Trophoblast cell (in vitro differentiated cells and primary cell): ENCODE results near the gene DCAF15.

Source experiments
- DNase-seq, 2 donors: peaks; one replicate each; pipeline ENCODE4 v3.0.0-alpha.2; 2016
- H2AFZ ChIP-seq: 2 replicates; pipeline ENCODE4 v1.6.1; 2013; ENCODE audit warnings: low read length, moderate library complexity, mild to moderate bottlenecking; ENCODE audit not compliant: insufficient read depth, poor library complexity
- H2AK5ac ChIP-seq: 2 replicates; pipeline ENCODE4 v1.6.1; 2013; ENCODE audit warnings: mild to moderate bottlenecking, low read length
- H2BK120ac ChIP-seq: 2 replicates; pipeline ENCODE4 v1.6.1; 2013; ENCODE audit warnings: low read length, mild to moderate bottlenecking, moderate library complexity; ENCODE audit not compliant: insufficient read depth, poor library complexity
- H2BK12ac ChIP-seq: 2 replicates; pipeline ENCODE4 v1.6.1; 2013; ENCODE audit warnings: mild to moderate bottlenecking, low read length, moderate library complexity
- H2BK5ac ChIP-seq: 2 replicates; pipeline ENCODE4 v1.6.1; 2013; ENCODE audit warnings: low read length, low read depth, moderate library complexity, mild to moderate bottlenecking; ENCODE audit not compliant: poor library complexity
- H3K14ac ChIP-seq: 2 replicates; pipeline ENCODE4 v1.6.1; 2013; ENCODE audit warnings: mild to moderate bottlenecking, low read length
- H3K18ac ChIP-seq: 2 replicates; pipeline ENCODE4 v1.6.1; 2013; ENCODE audit warnings: mild to moderate bottlenecking, low read length
- H3K23ac ChIP-seq: 2 replicates; pipeline ENCODE4 v1.6.1; 2013; ENCODE audit warnings: low read length
- H3K27ac ChIP-seq: 2 replicates; pipeline ENCODE4 v1.5.1; 2013; ENCODE audit warnings: low read depth, mild to moderate bottlenecking, inconsistent platforms, low read length, moderate library complexity
- H3K27me3 ChIP-seq: 2 replicates; pipeline ENCODE4 v1.6.1; 2013; ENCODE audit warnings: inconsistent platforms, mild to moderate bottlenecking, low read length, moderate library complexity; ENCODE audit not compliant: insufficient read depth
- H3K36me3 ChIP-seq, 2 experiments: 1 replicate in 1 of 2; 2 replicates in 1 of 2; pipeline ENCODE4 v1.6.1; 2013; ENCODE audit warnings: low read length in 2 of 2, mild to moderate bottlenecking in 2 of 2, moderate library complexity in 1 of 2; ENCODE audit not compliant: insufficient read depth in 2 of 2, control insufficient read depth in 1 of 2
- H3K4ac ChIP-seq: 2 replicates; pipeline ENCODE4 v1.6.1; 2013; ENCODE audit warnings: low read depth, mild to moderate bottlenecking, low read length, moderate library complexity
- H3K4me1 ChIP-seq, 2 experiments: 1 replicate in 1 of 2; 2 replicates in 1 of 2; pipeline ENCODE4 v1.6.1; 2013; ENCODE audit warnings: low read length in 2 of 2, mild to moderate bottlenecking in 2 of 2, moderate library complexity in 1 of 2; ENCODE audit not compliant: insufficient read depth in 2 of 2, control insufficient read depth in 1 of 2
- H3K4me2 ChIP-seq: 2 replicates; pipeline ENCODE4 v1.6.1; 2013; ENCODE audit warnings: inconsistent platforms, mild to moderate bottlenecking, low read length, moderate library complexity
- H3K4me3 ChIP-seq: 2 replicates; pipeline ENCODE4 v1.5.1; 2013; ENCODE audit warnings: mild to moderate bottlenecking, low read depth, low read length, inconsistent platforms
- H3K79me1 ChIP-seq: one replicate; pipeline ENCODE4 v1.6.1; 2013; ENCODE audit warnings: low read length
- H3K79me2 ChIP-seq: 2 replicates; pipeline ENCODE4 v1.6.1; 2013; ENCODE audit warnings: low read length, mild to moderate bottlenecking; ENCODE audit not compliant: control insufficient read depth, insufficient read depth, poor library complexity
- H3K9ac ChIP-seq: 2 replicates; pipeline ENCODE4 v1.6.1; 2013; ENCODE audit warnings: mild to moderate bottlenecking, low read length
- H3K9me3 ChIP-seq: 2 replicates; pipeline ENCODE4 v1.6.1; 2013; ENCODE audit warnings: low read depth, mild to moderate bottlenecking, control low read depth, inconsistent platforms, low read length; ENCODE audit not compliant: insufficient read depth
- H4K12ac ChIP-seq: 2 replicates; pipeline ENCODE4 v1.6.1; 2013; ENCODE audit warnings: low read depth, mild to moderate bottlenecking, low read length, moderate library complexity
- H4K8ac ChIP-seq: 2 replicates; pipeline ENCODE4 v1.6.1; 2013; ENCODE audit warnings: low read depth, mild to moderate bottlenecking, low read length, moderate library complexity
- H4K91ac ChIP-seq: one replicate; pipeline ENCODE4 v1.6.1; 2013; ENCODE audit warnings: low read depth, mild to moderate bottlenecking, low read length, moderate library complexity
- WGBS: extraction: QIAGEN DNeasy Blood & Tissue Kit; methylation state at CpG from one replicate; pipeline ENCODE4 v1.1.7; 2013; ENCODE audit warnings: missing lambda C conversion rate; ENCODE audit not compliant: insufficient read length, insufficient coverage; ENCODE audit errors: extremely low coverage; 5-methylcytosine and 5-hydroxymethylcytosine counted together

DCAF15 gene

DNA sequence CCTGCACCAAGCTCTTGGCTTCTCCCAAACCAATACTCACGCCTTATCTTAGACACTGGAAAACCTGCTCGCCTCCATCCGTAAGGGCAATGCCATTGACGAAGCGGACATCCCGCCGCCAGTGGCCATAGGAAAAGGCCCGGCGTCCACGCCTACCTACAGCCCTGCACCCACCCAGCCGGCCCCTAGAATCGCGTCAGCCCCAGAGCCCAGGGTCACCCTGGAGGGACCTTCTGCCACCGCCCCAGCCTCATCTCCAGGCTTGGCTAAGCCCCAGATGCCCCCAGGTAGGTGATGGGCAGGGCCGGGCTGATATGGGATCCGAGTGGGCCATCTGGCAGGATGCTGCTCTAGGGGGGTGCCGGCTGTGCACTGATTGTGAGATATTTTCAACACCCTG lies 39.0 kb upstream of the DCAF15 start:
- no peak overlapping the region for H3K14ac ChIP-seq
- H4K12ac ChIP-seq = no peak overlapping the region
- no peak overlapping the region for H4K91ac ChIP-seq
- H3K18ac ChIP-seq = no peak overlapping the region
- no peak overlapping the region for H3K4ac ChIP-seq
- DNase-seq = no peak
- H3K4me3 ChIP-seq = no peak overlapping the region
- no peaks in the 10 kb centered on the region for H3K79me2 ChIP-seq
- H4K8ac ChIP-seq = no peak overlapping the region
- no peak overlapping the region for H2BK5ac ChIP-seq
- no peak overlapping the region for H2BK120ac ChIP-seq
- no peak overlapping the region for H3K4me2 ChIP-seq
- H2AK5ac ChIP-seq = no peak overlapping the region
- no peaks in the 10 kb centered on the region for H3K4me1 ChIP-seq
- no peak overlapping the region for H3K9ac ChIP-seq
- no peaks in the 10 kb centered on the region for H3K9me3 ChIP-seq
- H2BK12ac ChIP-seq = no peak overlapping the region
- no peak overlapping the region for H3K27ac ChIP-seq
- peaks cover 36 to 40% of the 10 kb centered on the region in 2 experiments for H3K36me3 ChIP-seq
- H3K79me1 ChIP-seq = no peaks in the 10 kb centered on the region
- no peak overlapping the region for H2AFZ ChIP-seq
- WGBS = no CpG with 5 or more reads among the region's 17 CpGs
- H3K23ac ChIP-seq = no peak overlapping the region
- no peaks in the 10 kb centered on the region for H3K27me3 ChIP-seq

DNA sequence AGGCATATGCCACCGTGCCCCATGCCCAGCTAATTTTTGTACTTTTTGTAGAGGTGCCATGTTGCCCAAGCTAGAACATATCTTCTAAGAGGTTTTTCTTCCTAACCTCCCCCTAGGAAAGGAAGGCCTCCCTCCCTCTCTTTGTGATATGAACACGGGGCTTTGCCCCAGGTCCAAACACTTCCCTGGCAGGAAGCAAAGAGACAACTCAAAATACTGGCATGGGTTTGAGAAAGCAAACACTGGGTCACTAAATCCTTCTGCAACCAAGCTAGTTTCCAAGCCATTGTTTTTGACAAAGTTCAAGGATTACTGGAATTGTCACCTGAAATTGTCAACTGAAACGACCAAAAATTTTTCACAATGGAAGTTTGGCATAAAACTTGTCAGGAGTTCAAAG lies 37.5 kb upstream of the DCAF15 start:
- no peak overlapping the region for H2BK5ac ChIP-seq
- no peak overlapping the region for H4K91ac ChIP-seq
- H3K18ac ChIP-seq = no peak overlapping the region
- WGBS = no CpG with 5 or more reads among the region's 3 CpGs
- H2BK12ac ChIP-seq = no peak overlapping the region
- no peak for DNase-seq
- H3K4me1 ChIP-seq = no peaks in the 10 kb centered on the region
- H3K4me3 ChIP-seq = no peak overlapping the region
- H3K27me3 ChIP-seq = no peaks in the 10 kb centered on the region
- H3K9ac ChIP-seq = no peak overlapping the region
- no peak overlapping the region for H3K14ac ChIP-seq
- no peak overlapping the region for H3K4ac ChIP-seq
- no peak overlapping the region for H3K27ac ChIP-seq
- H3K79me1 ChIP-seq = no peaks in the 10 kb centered on the region
- H3K9me3 ChIP-seq = peaks cover 4% of the 10 kb centered on the region
- peaks cover 46 to 47% of the 10 kb centered on the region in 2 experiments for H3K36me3 ChIP-seq
- no peak overlapping the region for H4K8ac ChIP-seq
- no peaks in the 10 kb centered on the region for H3K79me2 ChIP-seq
- H2AFZ ChIP-seq = no peak overlapping the region
- H4K12ac ChIP-seq = no peak overlapping the region
- no peak overlapping the region for H2BK120ac ChIP-seq
- H3K4me2 ChIP-seq = no peak overlapping the region
- no peak overlapping the region for H2AK5ac ChIP-seq
- H3K23ac ChIP-seq = no peak overlapping the region

DNA sequence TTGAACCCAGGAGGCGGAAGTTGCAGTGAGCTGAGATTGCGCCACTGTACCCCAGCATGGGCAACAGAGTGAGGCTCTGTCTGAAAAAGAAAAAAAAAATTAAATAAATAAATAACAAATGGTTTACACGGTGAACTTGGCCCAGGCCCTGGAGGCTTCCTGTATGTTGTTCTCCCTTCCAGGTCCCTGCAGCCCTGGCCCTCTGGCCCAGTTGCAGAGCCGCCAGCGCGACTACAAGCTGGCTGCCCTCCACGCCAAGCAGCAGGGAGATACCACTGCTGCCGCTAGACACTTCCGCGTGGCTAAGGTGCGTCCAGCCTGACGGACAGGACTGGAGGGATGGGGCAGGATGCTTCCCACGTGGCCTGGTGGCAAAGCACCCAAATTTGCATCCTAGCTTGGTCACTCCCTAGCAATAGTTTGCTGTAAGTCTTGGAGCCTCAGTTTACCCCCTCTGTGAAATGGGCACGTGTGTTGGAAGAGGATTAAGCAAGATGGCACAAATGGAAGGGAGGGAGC lies 34.4 kb upstream of the DCAF15 start:
- H3K14ac ChIP-seq = no peak overlapping the region
- H4K12ac ChIP-seq = no peak overlapping the region
- H3K79me2 ChIP-seq = no peaks in the 10 kb centered on the region
- H3K9ac ChIP-seq = peak overlapping the region; percentile 19
- H4K91ac ChIP-seq = no peak overlapping the region
- H3K27ac ChIP-seq = no peak overlapping the region
- no peaks in the 10 kb centered on the region for H3K79me1 ChIP-seq
- peak overlapping the region; percentile 53 for H3K4me3 ChIP-seq
- H3K23ac ChIP-seq = no peak overlapping the region
- H4K8ac ChIP-seq = no peak overlapping the region
- no peak overlapping the region for H2BK12ac ChIP-seq
- no peak overlapping the region for H2BK120ac ChIP-seq
- no peak overlapping the region for H2AFZ ChIP-seq
- H3K27me3 ChIP-seq = no peaks in the 10 kb centered on the region
- no peaks in the 10 kb centered on the region for H3K4me1 ChIP-seq
- H2AK5ac ChIP-seq = no peak overlapping the region
- H3K18ac ChIP-seq = no peak overlapping the region
- no peak for DNase-seq
- H3K36me3 ChIP-seq = peaks cover 45 to 63% of the 10 kb centered on the region in 2 experiments
- no CpG with 5 or more reads among the region's 14 CpGs for WGBS
- no peak overlapping the region for H3K4me2 ChIP-seq
- H2BK5ac ChIP-seq = no peak overlapping the region
- peaks cover 10% of the 10 kb centered on the region for H3K9me3 ChIP-seq
- H3K4ac ChIP-seq = no peak overlapping the region

DNA sequence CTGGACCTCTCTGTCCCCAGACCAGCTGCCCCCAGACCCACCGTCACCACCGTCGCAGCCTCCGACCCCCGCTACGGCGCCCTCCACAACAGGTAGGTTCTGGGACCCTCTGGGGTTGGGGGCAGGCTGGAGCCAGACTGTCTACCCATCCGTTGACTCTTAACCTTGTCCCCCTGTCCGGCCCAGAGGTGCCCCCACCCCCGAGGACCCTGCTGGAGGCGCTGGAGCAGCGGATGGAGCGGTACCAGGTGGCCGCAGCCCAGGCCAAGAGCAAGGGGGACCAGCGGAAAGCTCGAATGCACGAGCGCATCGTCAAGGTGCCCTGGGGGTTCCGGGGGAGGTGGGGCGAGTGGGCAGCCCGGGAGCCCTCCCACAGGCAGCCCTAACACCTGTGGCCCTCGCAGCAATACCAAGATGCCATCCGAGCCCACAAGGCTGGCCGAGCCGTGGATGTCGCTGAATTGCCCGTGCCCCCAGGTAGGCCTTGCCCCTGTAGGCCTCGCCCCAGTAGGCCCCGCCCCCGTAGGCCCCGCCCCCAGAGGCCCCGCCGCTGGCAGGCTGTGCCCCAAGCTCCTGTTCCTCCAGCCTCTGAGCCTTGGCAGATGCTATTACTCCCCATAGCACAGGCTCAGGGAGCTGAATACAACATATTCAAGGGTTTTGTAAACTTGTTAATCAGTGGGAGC lies 33.4 kb upstream of the DCAF15 start:
- no peaks in the 10 kb centered on the region for H3K79me1 ChIP-seq
- no peak overlapping the region for H3K9ac ChIP-seq
- no CpG with 5 or more reads among the region's 34 CpGs for WGBS

More for the DNA sequence above, 33.4 kb upstream of the DCAF15 start:
- Histone ChIP-seq H3K4me1 (no peaks in the 10 kb centered on the region), H3K18ac (no peak overlapping the region), H3K4ac (no peak overlapping the region), H3K79me2 (no peaks in the 10 kb centered on the region), H3K23ac (no peak overlapping the region), H4K12ac (no peak overlapping the region), H3K4me3 (no peak overlapping the region), H3K14ac (no peak overlapping the region), H3K36me3 (peaks cover 46 to 65% of the 10 kb centered on the region in 2 experiments), H4K8ac (no peak overlapping the region), H2BK120ac (no peak overlapping the region), H2BK12ac (no peak overlapping the region), H3K27me3 (no peaks in the 10 kb centered on the region), H4K91ac (no peak overlapping the region), H2AFZ (no peak overlapping the region), H3K4me2 (no peak overlapping the region), H2AK5ac (no peak overlapping the region), H3K27ac (no peak overlapping the region), H3K9me3 (peaks cover 10% of the 10 kb centered on the region), H2BK5ac (no peak overlapping the region)
- no peak for DNase-seq
